GM23338 (cell line): ENCODE data around the gene ZFHX2. TPM values are rescaled to one million over a fixed set of nuclear protein-coding genes. Genes with fewer than 3 reads are reported as not detected.

Source experiments
- ATAC-seq: fragments of 200-7000 bp; cut with Tn5 transposase; 3 replicates; pipeline ENCODE4 v1.9.1; 2020
- DNase-seq: peaks from one replicate; pipeline ENCODE4 v3.0.0-alpha.2; 2015; ENCODE audit warnings: low spot score
- H2AFZ ChIP-seq: fragments of 200-600 bp; sonication (generic); 2 replicates; pipeline ENCODE4 v1.8.0; 2016; ENCODE audit warnings: antibody characterized with exemption, mild to moderate bottlenecking, moderate library complexity
- H3F3A ChIP-seq: fragments of 200-600 bp; sonication (generic); replicated peaks from 2 replicates; pipeline ENCODE4 v1.8.0; 2017; ENCODE audit warnings: antibody characterized with exemption, mixed run types, low read depth
- H3K27ac ChIP-seq: fragments of 200-600 bp; sonication (generic); 2 replicates; pipeline ENCODE4 v1.6.1; 2016; ENCODE audit warnings: low read depth
- H3K27me3 ChIP-seq: fragments of 200-600 bp; sonication (generic); 2 replicates; pipeline ENCODE4 v1.8.0; 2016; ENCODE audit warnings: mild to moderate bottlenecking, mixed run types, moderate library complexity; ENCODE audit not compliant: insufficient read depth
- H3K36me3 ChIP-seq: fragments of 200-600 bp; sonication (generic); 2 replicates; pipeline ENCODE4 v1.8.0; 2016; ENCODE audit warnings: mild to moderate bottlenecking; ENCODE audit not compliant: insufficient read depth
- H3K4me1 ChIP-seq: fragments of 200-600 bp; sonication (generic); 2 replicates; pipeline ENCODE4 v1.8.0; 2016; ENCODE audit warnings: mild to moderate bottlenecking, moderate library complexity; ENCODE audit not compliant: insufficient read depth
- H3K4me2 ChIP-seq: fragments of 200-600 bp; sonication (generic); 2 replicates; pipeline ENCODE4 v1.7.1; 2017; ENCODE audit warnings: mixed run types
- H3K4me3 ChIP-seq: fragments of 200-600 bp; sonication (generic); 2 replicates; pipeline ENCODE4 v1.6.1; 2016; ENCODE audit warnings: mixed run types
- H3K79me2 ChIP-seq: fragments of 200-600 bp; sonication (generic); replicated peaks from 2 replicates; pipeline ENCODE4 v1.8.0; 2017; ENCODE audit warnings: mild to moderate bottlenecking; ENCODE audit not compliant: insufficient read depth
- H3K9me2 ChIP-seq: fragments of 200-600 bp; sonication (generic); 2 replicates; pipeline ENCODE4 v1.8.0; 2017; ENCODE audit not compliant: insufficient read depth
- H4K20me1 ChIP-seq: fragments of 200-600 bp; sonication (generic); replicated peaks from 2 replicates; pipeline ENCODE4 v1.8.0; 2017; ENCODE audit warnings: mild to moderate bottlenecking; ENCODE audit not compliant: insufficient read depth
- H3K27ac Mint-ChIP-seq: 2 replicates; pipeline ENCODE4 v1.8.0; 2020; ENCODE audit warnings: inconsistent platforms, mild to moderate bottlenecking, moderate library complexity, mixed read lengths
- H3K27me3 Mint-ChIP-seq: 3 replicates; pipeline ENCODE4 v1.8.0; 2022; ENCODE audit warnings: low read depth, mild to moderate bottlenecking, moderate library complexity, mixed read lengths, inconsistent platforms; ENCODE audit not compliant: insufficient read depth, poor library complexity
- H3K36me3 Mint-ChIP-seq: 3 replicates; pipeline ENCODE4 v1.8.0; 2021; ENCODE audit warnings: low read depth, mild to moderate bottlenecking, inconsistent platforms, moderate library complexity, mixed read lengths
- H3K4me1 Mint-ChIP-seq: 3 replicates; pipeline ENCODE4 v1.8.0; 2020; ENCODE audit warnings: mild to moderate bottlenecking, inconsistent platforms, mixed read lengths
- H3K4me3 Mint-ChIP-seq: 3 replicates; pipeline ENCODE4 v1.8.0; 2021; ENCODE audit warnings: moderate library complexity, mild to moderate bottlenecking, inconsistent platforms, mixed read lengths
- H3K9me3 Mint-ChIP-seq: 3 replicates; pipeline ENCODE4 v1.8.0; 2020; ENCODE audit warnings: moderate library complexity, mild to moderate bottlenecking, inconsistent platforms, mixed read lengths
- EZH2 ChIP-seq: fragments of 200-600 bp; sonication (generic); IDR thresholded peaks from one replicate; pipeline ENCODE4 v1.8.0; 2017; ENCODE audit warnings: antibody characterized with exemption, mild to moderate bottlenecking, low read depth; ENCODE audit not compliant: unreplicated experiment
- EZH2phosphoT487 ChIP-seq: fragments of 200-600 bp; sonication (generic); IDR thresholded peaks from one replicate; pipeline ENCODE4 v1.8.1; 2018; ENCODE audit warnings: antibody characterized with exemption; ENCODE audit not compliant: unreplicated experiment
- POLR2AphosphoS5 ChIP-seq: IDR thresholded peaks from 2 replicates; pipeline ENCODE4 v1.6.1; 2016; ENCODE audit warnings: antibody characterized with exemption, low read depth
- ZNF114 ChIP-seq: fragments of 250-450 bp; sonication (Bioruptor Pico); IDR thresholded peaks from 2 replicates; pipeline ENCODE4 v1.5.0; 2020; ENCODE audit warnings: mild to moderate bottlenecking, moderate library complexity
- polyA plus RNA-seq: library from polyadenylated mRNA; unstranded; fragments of >200 nt; fragmentation: Nextera tagmentation; extraction: Ambion mirVana; gene quantifications from 2 replicates; pipeline ENCODE4 v1.2.1, GENCODE V29; 2016
- total RNA-seq: library from RNA; depleted of rRNA; stranded (reverse); fragments of >200 nt; shearing (Covaris generic); gene quantifications from 2 replicates; pipeline ENCODE4 v1.2.3, GENCODE V29; 2014
- TF ChIP-seq, protein P1 (sequence below): fragments of 250-450 bp; sonication (Bioruptor Pico); IDR thresholded peaks from 2 replicates; pipeline ENCODE4 v1.5.0; 2020; ENCODE audit warnings: mild to moderate bottlenecking, moderate library complexity
- TF ChIP-seq, protein P2 (sequence below), 2 experiments: fragments of 200-600 bp in 1 of 2; sonication (generic) in 1 of 2; conservative IDR thresholded peaks; 2 replicates each; pipeline versions ENCODE4 v1.5.1 to v1.6.1; 2016 to 2017; ENCODE audit warnings: antibody characterized with exemption in 2 of 2, low read depth in 2 of 2, mild to moderate bottlenecking in 2 of 2, moderate library complexity in 1 of 2

ZFHX2 gene
- total and polyA plus RNA-seq, 2 experiments from 2014 or later, result 11.6 to 18.5 TPM

DNA sequence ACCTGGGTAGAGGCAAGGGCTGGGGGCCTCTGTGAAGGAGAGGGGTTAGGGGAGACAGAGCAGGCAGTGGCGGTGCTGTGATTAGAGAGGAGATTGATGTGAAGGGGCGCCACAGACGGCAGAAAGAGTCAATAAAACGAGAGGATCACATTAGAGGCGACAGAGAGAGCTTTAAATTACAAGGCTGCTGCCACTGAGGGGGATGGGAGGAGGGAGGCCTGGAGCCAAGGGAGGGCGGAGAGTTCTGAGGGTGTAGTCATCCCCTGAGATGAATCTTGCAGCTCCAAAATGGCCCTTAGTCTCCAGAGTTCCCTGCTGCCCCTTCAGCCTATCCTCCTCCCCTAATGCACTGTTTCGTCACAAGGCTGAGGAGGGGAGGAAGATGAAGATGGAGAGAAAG lies 12.8 kb downstream of the ZFHX2 start (continued):
- TF ChIP-seq, protein P1, sequence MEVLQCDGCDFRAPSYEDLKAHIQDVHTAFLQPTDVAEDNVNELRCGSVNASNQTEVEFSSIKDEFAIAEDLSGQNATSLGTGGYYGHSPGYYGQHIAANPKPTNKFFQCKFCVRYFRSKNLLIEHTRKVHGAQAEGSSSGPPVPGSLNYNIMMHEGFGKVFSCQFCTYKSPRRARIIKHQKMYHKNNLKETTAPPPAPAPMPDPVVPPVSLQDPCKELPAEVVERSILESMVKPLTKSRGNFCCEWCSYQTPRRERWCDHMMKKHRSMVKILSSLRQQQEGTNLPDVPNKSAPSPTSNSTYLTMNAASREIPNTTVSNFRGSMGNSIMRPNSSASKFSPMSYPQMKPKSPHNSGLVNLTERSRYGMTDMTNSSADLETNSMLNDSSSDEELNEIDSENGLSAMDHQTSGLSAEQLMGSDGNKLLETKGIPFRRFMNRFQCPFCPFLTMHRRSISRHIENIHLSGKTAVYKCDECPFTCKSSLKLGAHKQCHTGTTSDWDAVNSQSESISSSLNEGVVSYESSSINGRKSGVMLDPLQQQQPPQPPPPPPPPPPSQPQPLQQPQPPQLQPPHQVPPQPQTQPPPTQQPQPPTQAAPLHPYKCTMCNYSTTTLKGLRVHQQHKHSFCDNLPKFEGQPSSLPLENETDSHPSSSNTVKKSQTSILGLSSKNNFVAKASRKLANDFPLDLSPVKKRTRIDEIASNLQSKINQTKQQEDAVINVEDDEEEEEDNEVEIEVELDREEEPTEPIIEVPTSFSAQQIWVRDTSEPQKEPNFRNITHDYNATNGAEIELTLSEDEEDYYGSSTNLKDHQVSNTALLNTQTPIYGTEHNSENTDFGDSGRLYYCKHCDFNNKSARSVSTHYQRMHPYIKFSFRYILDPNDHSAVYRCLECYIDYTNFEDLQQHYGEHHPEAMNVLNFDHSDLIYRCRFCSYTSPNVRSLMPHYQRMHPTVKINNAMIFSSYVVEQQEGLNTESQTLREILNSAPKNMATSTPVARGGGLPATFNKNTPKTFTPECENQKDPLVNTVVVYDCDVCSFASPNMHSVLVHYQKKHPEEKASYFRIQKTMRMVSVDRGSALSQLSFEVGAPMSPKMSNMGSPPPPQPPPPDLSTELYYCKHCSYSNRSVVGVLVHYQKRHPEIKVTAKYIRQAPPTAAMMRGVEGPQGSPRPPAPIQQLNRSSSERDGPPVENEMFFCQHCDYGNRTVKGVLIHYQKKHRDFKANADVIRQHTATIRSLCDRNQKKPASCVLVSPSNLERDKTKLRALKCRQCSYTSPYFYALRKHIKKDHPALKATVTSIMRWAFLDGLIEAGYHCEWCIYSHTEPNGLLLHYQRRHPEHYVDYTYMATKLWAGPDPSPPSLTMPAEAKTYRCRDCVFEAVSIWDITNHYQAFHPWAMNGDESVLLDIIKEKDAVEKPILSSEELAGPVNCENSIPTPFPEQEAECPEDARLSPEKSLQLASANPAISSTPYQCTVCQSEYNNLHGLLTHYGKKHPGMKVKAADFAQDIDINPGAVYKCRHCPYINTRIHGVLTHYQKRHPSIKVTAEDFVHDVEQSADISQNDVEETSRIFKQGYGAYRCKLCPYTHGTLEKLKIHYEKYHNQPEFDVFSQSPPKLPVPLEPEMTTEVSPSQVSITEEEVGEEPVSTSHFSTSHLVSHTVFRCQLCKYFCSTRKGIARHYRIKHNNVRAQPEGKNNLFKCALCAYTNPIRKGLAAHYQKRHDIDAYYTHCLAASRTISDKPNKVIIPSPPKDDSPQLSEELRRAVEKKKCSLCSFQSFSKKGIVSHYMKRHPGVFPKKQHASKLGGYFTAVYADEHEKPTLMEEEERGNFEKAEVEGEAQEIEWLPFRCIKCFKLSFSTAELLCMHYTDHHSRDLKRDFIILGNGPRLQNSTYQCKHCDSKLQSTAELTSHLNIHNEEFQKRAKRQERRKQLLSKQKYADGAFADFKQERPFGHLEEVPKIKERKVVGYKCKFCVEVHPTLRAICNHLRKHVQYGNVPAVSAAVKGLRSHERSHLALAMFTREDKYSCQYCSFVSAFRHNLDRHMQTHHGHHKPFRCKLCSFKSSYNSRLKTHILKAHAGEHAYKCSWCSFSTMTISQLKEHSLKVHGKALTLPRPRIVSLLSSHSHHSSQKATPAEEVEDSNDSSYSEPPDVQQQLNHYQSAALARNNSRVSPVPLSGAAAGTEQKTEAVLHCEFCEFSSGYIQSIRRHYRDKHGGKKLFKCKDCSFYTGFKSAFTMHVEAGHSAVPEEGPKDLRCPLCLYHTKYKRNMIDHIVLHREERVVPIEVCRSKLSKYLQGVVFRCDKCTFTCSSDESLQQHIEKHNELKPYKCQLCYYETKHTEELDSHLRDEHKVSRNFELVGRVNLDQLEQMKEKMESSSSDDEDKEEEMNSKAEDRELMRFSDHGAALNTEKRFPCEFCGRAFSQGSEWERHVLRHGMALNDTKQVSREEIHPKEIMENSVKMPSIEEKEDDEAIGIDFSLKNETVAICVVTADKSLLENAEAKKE, result no peak

DNA sequence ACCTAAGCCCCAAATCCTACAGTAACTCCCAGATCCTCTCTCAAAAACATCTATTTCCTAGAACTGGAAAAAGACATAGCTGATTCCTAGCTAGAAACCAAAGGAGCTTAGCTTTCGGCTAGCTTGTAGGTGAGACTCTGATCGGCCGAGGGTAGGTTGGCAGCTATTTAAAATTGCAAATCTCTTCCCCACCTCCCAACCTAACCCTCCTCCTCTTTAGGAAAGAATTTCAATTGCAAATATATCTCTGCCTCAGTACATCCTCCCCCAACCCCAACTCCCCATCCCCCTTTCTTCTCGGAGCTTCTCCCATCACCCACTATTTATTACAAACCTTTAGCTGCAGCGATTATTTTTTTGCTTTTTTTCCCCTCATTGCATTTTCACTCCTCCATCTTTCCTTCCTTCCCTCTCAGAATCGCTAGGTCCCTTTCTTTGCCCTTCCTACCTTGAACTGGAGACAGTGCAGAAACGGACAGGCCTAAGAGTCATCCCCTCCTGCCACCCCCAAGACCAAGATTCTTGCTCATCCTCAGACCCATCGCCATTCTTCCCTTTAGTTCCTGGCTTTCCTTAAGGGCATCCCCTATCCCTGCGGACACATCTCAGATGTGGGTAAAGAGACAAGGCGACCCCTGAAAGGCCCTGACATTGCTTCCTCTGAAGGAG lies 13.4 kb downstream of the ZFHX2 start:
- H3K4me2 ChIP-seq, result peak overlapping the region; percentile 90
- H3K27me3 ChIP-seq, result no peaks in the 10 kb centered on the region
- peak overlapping the region; percentile 100 for H3K27ac ChIP-seq
- peak; percentile 46 for ATAC-seq
- Mint-ChIP-seq H3K4me3 (peak overlapping the region; percentile 85), H3K9me3 (no peaks in the 10 kb centered on the region), H3K36me3 (peaks cover 45% of the 10 kb centered on the region), H3K4me1 (peaks cover 56% of the 10 kb centered on the region), H3K27ac (peak overlapping the region; percentile 96), H3K27me3 (peaks cover 22% of the 10 kb centered on the region)
- peaks cover 25% of the 10 kb centered on the region for H3K79me2 ChIP-seq
- peaks cover 6% of the 10 kb centered on the region; the same call in 1 of the 2 replicates for H3K36me3 ChIP-seq
- H3K4me1 ChIP-seq, result peaks cover 44% of the 10 kb centered on the region
- peak; percentile 75 for DNase-seq
- peak overlapping the region; percentile 60 for H3K4me3 ChIP-seq
- TF ChIP-seq POLR2AphosphoS5 (peak; percentile 76), EZH2phosphoT487 (no peak), EZH2 (no peak), ZNF114 (CRISPR knock-in tag) (no peak)
- TF ChIP-seq, protein P2, sequence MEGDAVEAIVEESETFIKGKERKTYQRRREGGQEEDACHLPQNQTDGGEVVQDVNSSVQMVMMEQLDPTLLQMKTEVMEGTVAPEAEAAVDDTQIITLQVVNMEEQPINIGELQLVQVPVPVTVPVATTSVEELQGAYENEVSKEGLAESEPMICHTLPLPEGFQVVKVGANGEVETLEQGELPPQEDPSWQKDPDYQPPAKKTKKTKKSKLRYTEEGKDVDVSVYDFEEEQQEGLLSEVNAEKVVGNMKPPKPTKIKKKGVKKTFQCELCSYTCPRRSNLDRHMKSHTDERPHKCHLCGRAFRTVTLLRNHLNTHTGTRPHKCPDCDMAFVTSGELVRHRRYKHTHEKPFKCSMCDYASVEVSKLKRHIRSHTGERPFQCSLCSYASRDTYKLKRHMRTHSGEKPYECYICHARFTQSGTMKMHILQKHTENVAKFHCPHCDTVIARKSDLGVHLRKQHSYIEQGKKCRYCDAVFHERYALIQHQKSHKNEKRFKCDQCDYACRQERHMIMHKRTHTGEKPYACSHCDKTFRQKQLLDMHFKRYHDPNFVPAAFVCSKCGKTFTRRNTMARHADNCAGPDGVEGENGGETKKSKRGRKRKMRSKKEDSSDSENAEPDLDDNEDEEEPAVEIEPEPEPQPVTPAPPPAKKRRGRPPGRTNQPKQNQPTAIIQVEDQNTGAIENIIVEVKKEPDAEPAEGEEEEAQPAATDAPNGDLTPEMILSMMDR (conservative IDR thresholded peaks at IDR 0.05; ENCODE audit: low read depth in 2 of 2), result no peak
- H3K9me2 ChIP-seq, result no peaks in the 10 kb centered on the region
- H2AFZ ChIP-seq, result no peak overlapping the region
- H3F3A ChIP-seq, result peaks cover 11% of the 10 kb centered on the region
- H4K20me1 ChIP-seq, result no peaks in the 10 kb centered on the region
